Measurements from ENCODE around the gene CDKN1B. TPM values are rescaled to one million over a fixed set of nuclear protein-coding genes. Genes with fewer than 3 reads are reported as not detected.

Gene CDKN1B
- total and polyA plus RNA-seq, 2 of the 13 experiments (the other 11 are each of a cell fraction or from before 2014, with no cell fraction given): 20.1 to 37.2 TPM

GRCh38 chr12:12724421-12725085 is 7.4 kb downstream of the CDKN1B start (continued):
- TF ChIP-seq, protein P1, sequence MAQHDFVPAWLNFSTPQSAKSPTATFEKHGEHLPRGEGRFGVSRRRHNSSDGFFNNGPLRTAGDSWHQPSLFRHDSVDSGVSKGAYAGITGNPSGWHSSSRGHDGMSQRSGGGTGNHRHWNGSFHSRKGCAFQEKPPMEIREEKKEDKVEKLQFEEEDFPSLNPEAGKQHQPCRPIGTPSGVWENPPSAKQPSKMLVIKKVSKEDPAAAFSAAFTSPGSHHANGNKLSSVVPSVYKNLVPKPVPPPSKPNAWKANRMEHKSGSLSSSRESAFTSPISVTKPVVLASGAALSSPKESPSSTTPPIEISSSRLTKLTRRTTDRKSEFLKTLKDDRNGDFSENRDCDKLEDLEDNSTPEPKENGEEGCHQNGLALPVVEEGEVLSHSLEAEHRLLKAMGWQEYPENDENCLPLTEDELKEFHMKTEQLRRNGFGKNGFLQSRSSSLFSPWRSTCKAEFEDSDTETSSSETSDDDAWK (CRISPR knock-in tag; IDR thresholded peaks at IDR 0.05): no peak
- TF ChIP-seq ETV6 (CRISPR knock-in tag; conservative IDR thresholded peaks at IDR 0.05) (0 out of 2 replicates have a peak, but pooled peaks have one; percentile 25), ZNF784 (CRISPR knock-in tag; IDR thresholded peaks at IDR 0.05; ENCODE audit: borderline replicate concordance) (no peak), SP140L (CRISPR knock-in tag; IDR thresholded peaks at IDR 0.05; ENCODE audit: borderline replicate concordance) (no peak), ISX (CRISPR knock-in tag; conservative IDR thresholded peaks at IDR 0.05) (no peak), ZNF510 (CRISPR knock-in tag; IDR thresholded peaks at IDR 0.05; ENCODE audit: low read depth) (no peak), ZNF274 (CRISPR knock-in tag; IDR thresholded peaks at IDR 0.05) (0 out of 2 replicates have a peak, but pooled peaks have one; percentile 31), KDM4B (CRISPR knock-in tag; IDR thresholded peaks at IDR 0.05) (no peak), CCAR2 (optimal IDR thresholded peaks at IDR 0.05; ENCODE audit: low read depth, low read length) (no peak), ZNF256 (CRISPR knock-in tag; conservative IDR thresholded peaks at IDR 0.05) (no peak), BRD4 (CRISPR knock-in tag; IDR thresholded peaks at IDR 0.05) (no peak), SETDB1 (CRISPR knock-in tag; IDR thresholded peaks at IDR 0.05; ENCODE audit: borderline replicate concordance) (no peak), RFXANK (CRISPR knock-in tag; IDR thresholded peaks at IDR 0.05) (no peak), SCMH1 (CRISPR knock-in tag; IDR thresholded peaks at IDR 0.05; ENCODE audit: borderline replicate concordance) (no peak)
- TF ChIP-seq, protein P2, sequence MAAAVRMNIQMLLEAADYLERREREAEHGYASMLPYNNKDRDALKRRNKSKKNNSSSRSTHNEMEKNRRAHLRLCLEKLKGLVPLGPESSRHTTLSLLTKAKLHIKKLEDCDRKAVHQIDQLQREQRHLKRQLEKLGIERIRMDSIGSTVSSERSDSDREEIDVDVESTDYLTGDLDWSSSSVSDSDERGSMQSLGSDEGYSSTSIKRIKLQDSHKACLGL (CRISPR knock-in tag; IDR thresholded peaks at IDR 0.05): 0 out of 2 replicates have a peak, but pooled peaks have one; percentile 23
- TF ChIP-seq, protein P3, sequence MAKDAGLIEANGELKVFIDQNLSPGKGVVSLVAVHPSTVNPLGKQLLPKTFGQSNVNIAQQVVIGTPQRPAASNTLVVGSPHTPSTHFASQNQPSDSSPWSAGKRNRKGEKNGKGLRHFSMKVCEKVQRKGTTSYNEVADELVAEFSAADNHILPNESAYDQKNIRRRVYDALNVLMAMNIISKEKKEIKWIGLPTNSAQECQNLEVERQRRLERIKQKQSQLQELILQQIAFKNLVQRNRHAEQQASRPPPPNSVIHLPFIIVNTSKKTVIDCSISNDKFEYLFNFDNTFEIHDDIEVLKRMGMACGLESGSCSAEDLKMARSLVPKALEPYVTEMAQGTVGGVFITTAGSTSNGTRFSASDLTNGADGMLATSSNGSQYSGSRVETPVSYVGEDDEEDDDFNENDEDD (CRISPR knock-in tag; IDR thresholded peaks at IDR 0.05; ENCODE audit: borderline replicate concordance): no peak; the same call in 1 of the 2 replicates
- TF ChIP-seq, protein P4, sequence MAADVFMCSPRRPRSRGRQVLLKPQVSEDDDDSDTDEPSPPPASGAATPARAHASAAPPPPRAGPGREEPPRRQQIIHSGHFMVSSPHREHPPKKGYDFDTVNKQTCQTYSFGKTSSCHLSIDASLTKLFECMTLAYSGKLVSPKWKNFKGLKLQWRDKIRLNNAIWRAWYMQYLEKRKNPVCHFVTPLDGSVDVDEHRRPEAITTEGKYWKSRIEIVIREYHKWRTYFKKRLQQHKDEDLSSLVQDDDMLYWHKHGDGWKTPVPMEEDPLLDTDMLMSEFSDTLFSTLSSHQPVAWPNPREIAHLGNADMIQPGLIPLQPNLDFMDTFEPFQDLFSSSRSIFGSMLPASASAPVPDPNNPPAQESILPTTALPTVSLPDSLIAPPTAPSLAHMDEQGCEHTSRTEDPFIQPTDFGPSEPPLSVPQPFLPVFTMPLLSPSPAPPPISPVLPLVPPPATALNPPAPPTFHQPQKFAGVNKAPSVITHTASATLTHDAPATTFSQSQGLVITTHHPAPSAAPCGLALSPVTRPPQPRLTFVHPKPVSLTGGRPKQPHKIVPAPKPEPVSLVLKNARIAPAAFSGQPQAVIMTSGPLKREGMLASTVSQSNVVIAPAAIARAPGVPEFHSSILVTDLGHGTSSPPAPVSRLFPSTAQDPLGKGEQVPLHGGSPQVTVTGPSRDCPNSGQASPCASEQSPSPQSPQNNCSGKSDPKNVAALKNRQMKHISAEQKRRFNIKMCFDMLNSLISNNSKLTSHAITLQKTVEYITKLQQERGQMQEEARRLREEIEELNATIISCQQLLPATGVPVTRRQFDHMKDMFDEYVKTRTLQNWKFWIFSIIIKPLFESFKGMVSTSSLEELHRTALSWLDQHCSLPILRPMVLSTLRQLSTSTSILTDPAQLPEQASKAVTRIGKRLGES (CRISPR knock-in tag; IDR thresholded peaks at IDR 0.05; ENCODE audit: borderline replicate concordance): no peak
- TF ChIP-seq, protein P5, sequence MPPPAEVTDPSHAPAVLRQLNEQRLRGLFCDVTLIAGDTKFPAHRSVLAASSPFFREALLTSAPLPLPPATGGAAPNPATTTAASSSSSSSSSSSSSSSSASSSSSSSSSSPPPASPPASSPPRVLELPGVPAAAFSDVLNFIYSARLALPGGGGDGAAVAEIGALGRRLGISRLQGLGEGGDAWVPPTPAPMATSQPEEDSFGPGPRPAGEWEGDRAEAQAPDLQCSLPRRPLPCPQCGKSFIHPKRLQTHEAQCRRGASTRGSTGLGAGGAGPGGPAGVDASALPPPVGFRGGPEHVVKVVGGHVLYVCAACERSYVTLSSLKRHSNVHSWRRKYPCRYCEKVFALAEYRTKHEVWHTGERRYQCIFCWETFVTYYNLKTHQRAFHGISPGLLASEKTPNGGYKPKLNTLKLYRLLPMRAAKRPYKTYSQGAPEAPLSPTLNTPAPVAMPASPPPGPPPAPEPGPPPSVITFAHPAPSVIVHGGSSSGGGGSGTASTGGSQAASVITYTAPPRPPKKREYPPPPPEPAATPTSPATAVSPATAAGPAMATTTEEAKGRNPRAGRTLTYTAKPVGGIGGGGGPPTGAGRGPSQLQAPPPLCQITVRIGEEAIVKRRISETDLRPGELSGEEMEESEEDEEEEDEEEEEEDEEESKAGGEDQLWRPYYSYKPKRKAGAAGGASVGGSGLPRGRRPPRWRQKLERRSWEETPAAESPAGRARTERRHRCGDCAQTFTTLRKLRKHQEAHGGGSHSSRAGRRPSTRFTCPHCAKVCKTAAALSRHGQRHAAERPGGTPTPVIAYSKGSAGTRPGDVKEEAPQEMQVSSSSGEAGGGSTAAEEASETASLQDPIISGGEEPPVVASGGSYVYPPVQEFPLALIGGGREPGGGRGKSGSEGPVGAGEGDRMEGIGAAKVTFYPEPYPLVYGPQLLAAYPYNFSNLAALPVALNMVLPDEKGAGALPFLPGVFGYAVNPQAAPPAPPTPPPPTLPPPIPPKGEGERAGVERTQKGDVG (CRISPR knock-in tag; IDR thresholded peaks at IDR 0.05; ENCODE audit: borderline replicate concordance): no peak
- TF ChIP-seq, protein P6, sequence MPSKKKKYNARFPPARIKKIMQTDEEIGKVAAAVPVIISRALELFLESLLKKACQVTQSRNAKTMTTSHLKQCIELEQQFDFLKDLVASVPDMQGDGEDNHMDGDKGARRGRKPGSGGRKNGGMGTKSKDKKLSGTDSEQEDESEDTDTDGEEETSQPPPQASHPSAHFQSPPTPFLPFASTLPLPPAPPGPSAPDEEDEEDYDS (CRISPR knock-in tag; IDR thresholded peaks at IDR 0.05): no peak
